ENCODE data around the gene UPF2.

Gene UPF2

GRCh38 chr10:11870461-11870780, 172.2 kb downstream of the UPF2 start:
- no peak for DNase-seq (ENCODE audit: low read depth in 1 of 2, low spot score in 1 of 2)

All from activated T-helper 1 cell treated with anti-CD3 and anti-CD28 coated beads, Interleukin-2, amount 50 U/mL, for 16 hours (primary cell).